Chondrocyte (in vitro differentiated cells): Measurements from ENCODE around the gene MBD4. TPM values are rescaled to one million over a fixed set of nuclear protein-coding genes. Genes with fewer than 3 reads are reported as not detected.

Source experiments
- DNase-seq: peaks from one replicate; pipeline ENCODE4 v3.0.0; 2021; ENCODE audit warnings: mixed read lengths, low spot score
- H3K27ac Mint-ChIP-seq: one replicate; pipeline ENCODE4 v1.8.0; 2021; ENCODE audit warnings: mild to moderate bottlenecking, moderate library complexity, mixed read lengths; ENCODE audit not compliant: unreplicated experiment
- H3K27me3 Mint-ChIP-seq: 2 replicates; pipeline ENCODE4 v1.8.0; 2021; ENCODE audit warnings: low read depth, mixed read lengths
- H3K36me3 Mint-ChIP-seq: 2 replicates; pipeline ENCODE4 v1.8.0; 2021; ENCODE audit warnings: low read depth, mixed read lengths
- H3K4me1 Mint-ChIP-seq: 2 replicates; pipeline ENCODE4 v1.8.0; 2021; ENCODE audit warnings: low read depth, mild to moderate bottlenecking, mixed read lengths
- H3K4me3 Mint-ChIP-seq: one replicate; pipeline ENCODE4 v1.8.0; 2021; ENCODE audit warnings: mild to moderate bottlenecking, moderate library complexity, mixed read lengths; ENCODE audit not compliant: unreplicated experiment
- H3K9me3 Mint-ChIP-seq: 2 replicates; pipeline ENCODE4 v1.8.0; 2021; ENCODE audit warnings: low read depth, mixed read lengths
- CTCF ChIP-seq: fragments of 200-600 bp; sonication (generic); IDR thresholded peaks from 2 replicates; pipeline ENCODE4 v1.5.0; 2021; ENCODE audit warnings: antibody characterized with exemption, mild to moderate bottlenecking, moderate library complexity
- total RNA-seq: library from RNA; stranded (reverse); gene quantifications from 3 replicates; pipeline ENCODE4 v1.2.1, GENCODE V29; 2021

Gene MBD4
- total RNA-seq, 1 donor from 2014 or later, result 20.6 TPM

- H3K27me3 Mint-ChIP-seq, result no peaks in the 10 kb centered on the region
- no peaks in the 10 kb centered on the region for H3K4me1 Mint-ChIP-seq
- TF ChIP-seq CTCF, result no peak
- H3K9me3 Mint-ChIP-seq, result no peaks in the 10 kb centered on the region
- H3K4me3 Mint-ChIP-seq, result no peak overlapping the region
- no peak overlapping the region for H3K27ac Mint-ChIP-seq
- DNase-seq, result no peak
- peaks cover 29% of the 10 kb centered on the region for H3K36me3 Mint-ChIP-seq
Measured at GRCh38 chr3:129462361-129462968, 22.7 kb upstream of the MBD4 start.

GRCh38 chr3:129461461-129462146 is 21.9 kb upstream of the MBD4 start:
- Mint-ChIP-seq H3K27ac (no peak overlapping the region), H3K4me3 (no peak overlapping the region), H3K36me3 (peaks cover 29% of the 10 kb centered on the region), H3K9me3 (no peaks in the 10 kb centered on the region), H3K27me3 (no peaks in the 10 kb centered on the region), H3K4me1 (no peaks in the 10 kb centered on the region)
- no peak for TF ChIP-seq CTCF
- no peak for DNase-seq

- Mint-ChIP-seq H3K4me3 (no peak overlapping the region), H3K27me3 (no peaks in the 10 kb centered on the region), H3K27ac (no peak overlapping the region)
Measured at GRCh38 chr3:129461022-129461421, 21.3 kb upstream of the MBD4 start.

GRCh38 chr3:129460572-129460971 is 20.8 kb upstream of the MBD4 start:
- no peaks in the 10 kb centered on the region for H3K27me3 Mint-ChIP-seq
- no peaks in the 10 kb centered on the region for H3K4me1 Mint-ChIP-seq
- no peak for DNase-seq
- no peak overlapping the region for H3K27ac Mint-ChIP-seq
- no peak for TF ChIP-seq CTCF
- no peak overlapping the region for H3K4me3 Mint-ChIP-seq
- H3K9me3 Mint-ChIP-seq, result no peaks in the 10 kb centered on the region
- peaks cover 31% of the 10 kb centered on the region for H3K36me3 Mint-ChIP-seq

More at GRCh38 chr3:129461022-129461421, 21.3 kb upstream of the MBD4 start:
- no peaks in the 10 kb centered on the region for H3K4me1 Mint-ChIP-seq
- no peaks in the 10 kb centered on the region for H3K9me3 Mint-ChIP-seq
- no peak for DNase-seq
- no peak for TF ChIP-seq CTCF
- peaks cover 29% of the 10 kb centered on the region for H3K36me3 Mint-ChIP-seq

- Mint-ChIP-seq H3K4me1 (no peaks in the 10 kb centered on the region), H3K27ac (no peak overlapping the region), H3K4me3 (no peak overlapping the region), H3K36me3 (peaks cover 31% of the 10 kb centered on the region), H3K9me3 (no peaks in the 10 kb centered on the region), H3K27me3 (no peaks in the 10 kb centered on the region)
- no peak for DNase-seq
- no peak for TF ChIP-seq CTCF
Measured at GRCh38 chr3:129460155-129460554, 20.4 kb upstream of the MBD4 start.
